Caco-2 (cell line): ENCODE data around the gene MAN1B1. TPM values are rescaled to one million over a fixed set of nuclear protein-coding genes. Genes with fewer than 3 reads are reported as not detected.

Source experiments
- BruUV-seq: library from RNA; stranded (reverse); fragments of 400-500 nt; replicated peaks from 2 replicates; lab custom pipeline; 2021; lab: Mats Ljungman, UMichigan
- CTCF ChIA-PET: fragments of 300-600 bp; sonication (Branson Sonifier 250); formaldehyde crosslinking; loops from one replicate; lab custom pipeline; 2022; ENCODE audit warnings: antibody characterized with exemption; lab: Charles Lee
- POLR2A ChIA-PET: fragments of 300-600 bp; sonication (Branson Sonifier 250); formaldehyde crosslinking; loops from one replicate; lab custom pipeline; 2022; ENCODE audit warnings: antibody characterized with exemption; lab: Charles Lee
- DNase-seq, 2 experiments: peaks; one replicate each; pipeline versions ENCODE4 v3.0.0 to v3.0.0-alpha.2; 2020 to 2022
- H3K27me3 ChIP-seq: replicated peaks from 2 replicates; pipeline ENCODE4 v1.6.0; 2011; ENCODE audit warnings: low read length; ENCODE audit not compliant: control insufficient read depth, insufficient read depth
- H3K36me3 ChIP-seq: 2 replicates; pipeline ENCODE4 v1.5.1; 2011; ENCODE audit warnings: low read length; ENCODE audit not compliant: control insufficient read depth, insufficient read depth
- H3K4me1 ChIP-seq: fragments of 250-450 bp; sonication (Bioruptor Pico); 2 replicates; pipeline ENCODE4 v1.5.1; 2020; ENCODE audit warnings: mild to moderate bottlenecking
- H3K4me3 ChIP-seq: 2 replicates; pipeline ENCODE4 v1.5.1; 2011; ENCODE audit warnings: low read depth, mild to moderate bottlenecking, control low read depth, low read length
- H3K9me3 ChIP-seq: fragments of 250-450 bp; sonication (Bioruptor Pico); 2 replicates; pipeline ENCODE4 v1.5.1; 2020; ENCODE audit warnings: mild to moderate bottlenecking, moderate library complexity
- H3K27ac Mint-ChIP-seq: one replicate; pipeline ENCODE4 v1.8.0; 2022; ENCODE audit warnings: mixed read lengths; ENCODE audit not compliant: unreplicated experiment
- H3K27me3 Mint-ChIP-seq: one replicate; pipeline ENCODE4 v1.8.0; 2022; ENCODE audit warnings: mixed read lengths; ENCODE audit not compliant: insufficient read depth, unreplicated experiment
- H3K36me3 Mint-ChIP-seq: one replicate; pipeline ENCODE4 v1.8.0; 2022; ENCODE audit warnings: mild to moderate bottlenecking, mixed read lengths; ENCODE audit not compliant: insufficient read depth, unreplicated experiment
- H3K4me1 Mint-ChIP-seq: one replicate; pipeline ENCODE4 v1.8.0; 2022; ENCODE audit warnings: low read depth, mixed read lengths; ENCODE audit not compliant: unreplicated experiment
- H3K4me3 Mint-ChIP-seq: one replicate; pipeline ENCODE4 v1.8.0; 2022; ENCODE audit warnings: mild to moderate bottlenecking, moderate library complexity, mixed read lengths; ENCODE audit not compliant: unreplicated experiment
- H3K9me3 Mint-ChIP-seq: one replicate; pipeline ENCODE4 v1.8.0; 2022; ENCODE audit warnings: mixed read lengths; ENCODE audit not compliant: unreplicated experiment
- CTCF ChIP-seq, 2 experiments: fragments of 200-600 bp in 1 of 2; IDR thresholded peaks; 1 replicate in 1 of 2; 2 replicates in 1 of 2; pipeline versions ENCODE4 v1.5.1 to v1.8.0; 2011 to 2022; ENCODE audit warnings: antibody characterized with exemption in 1 of 2, control low read depth in 1 of 2, inconsistent platforms in 1 of 2, low read depth in 1 of 2, low read length in 1 of 2, mild to moderate bottlenecking in 1 of 2, moderate library complexity in 1 of 2; ENCODE audit not compliant: insufficient read depth in 1 of 2, severe bottlenecking in 1 of 2, unreplicated experiment in 1 of 2
- intact Hi-C: fragments of 100-400 bp; cut with micrococcal nuclease; formaldehyde crosslinking; loops from one replicate; pipeline ENCODE4 v1.10.0; 2022; ENCODE audit not compliant: unreplicated experiment
- total RNA-seq: library from RNA; stranded (reverse); gene quantifications from 2 replicates; pipeline ENCODE4 v1.2.3, GENCODE V29; 2022

Gene MAN1B1
- total RNA-seq, 1 experiment from 2014 or later = 57.7 TPM

GRCh38 chr9:137140151-137141012, 53.6 kb downstream of the MAN1B1 start:
- BruUV-seq = no TSS peak
- no peaks in the 10 kb centered on the region for H3K27me3 ChIP-seq
- no peaks in the 10 kb centered on the region for H3K36me3 ChIP-seq
- H3K27ac Mint-ChIP-seq = no peak overlapping the region
- peaks cover 9% of the 10 kb centered on the region for H3K27me3 Mint-ChIP-seq
- CTCF ChIA-PET = interaction anchor here (0.6 to 0.7 kb wide), 2 partner anchors 22 to 42 kb away, joined by 3 to 7 read pairs; no protein-coding TSS in a partner anchor
- H3K4me3 Mint-ChIP-seq = no peak overlapping the region
- intact Hi-C loops = loop anchor here (5.0 kb wide), 1 partner anchor 498 kb away; no protein-coding TSS in a partner anchor
- peaks cover 6% of the 10 kb centered on the region for H3K36me3 Mint-ChIP-seq
- no peak for TF ChIP-seq CTCF (IDR thresholded peaks at IDR 0.05; ENCODE audit: insufficient read depth in 1 of 2, low read depth in 1 of 2, low read length in 1 of 2, severe bottlenecking in 1 of 2, unreplicated experiment in 1 of 2)
- H3K9me3 Mint-ChIP-seq = no peaks in the 10 kb centered on the region
- H3K4me1 ChIP-seq = peaks cover 10% of the 10 kb centered on the region; the same call in 1 of the 2 replicates
- no peaks in the 10 kb centered on the region for H3K4me1 Mint-ChIP-seq
- no peak overlapping the region for H3K4me3 ChIP-seq
- POLR2A ChIA-PET = no interaction called here
- no peak for DNase-seq
- no peaks in the 10 kb centered on the region for H3K9me3 ChIP-seq

- no peak for TF ChIP-seq CTCF (IDR thresholded peaks at IDR 0.05; ENCODE audit: insufficient read depth in 1 of 2, low read depth in 1 of 2, low read length in 1 of 2, severe bottlenecking in 1 of 2, unreplicated experiment in 1 of 2)
- Mint-ChIP-seq H3K4me1 (no peaks in the 10 kb centered on the region), H3K4me3 (no peak overlapping the region), H3K9me3 (no peaks in the 10 kb centered on the region), H3K27me3 (peaks cover 6% of the 10 kb centered on the region), H3K27ac (no peak overlapping the region), H3K36me3 (peaks cover under 1% of the 10 kb centered on the region)
- Histone ChIP-seq H3K27me3 (no peaks in the 10 kb centered on the region), H3K9me3 (no peaks in the 10 kb centered on the region), H3K36me3 (no peaks in the 10 kb centered on the region), H3K4me3 (no peak overlapping the region), H3K4me1 (peaks cover 10% of the 10 kb centered on the region; the same call in 1 of the 2 replicates)
- intact Hi-C loops = loop anchor here (5.0 kb wide), 1 partner anchor 499 kb away; no protein-coding TSS in a partner anchor
- CTCF ChIA-PET = interaction anchor here (0.7 kb wide), 1 partner anchor 42 kb away, joined by 3 read pairs; no protein-coding TSS in a partner anchor
- no peak for DNase-seq
- no TSS peak for BruUV-seq
- POLR2A ChIA-PET = interaction anchor here (0.5 kb wide), 1 partner anchor 10 kb away, joined by 5 read pairs; no protein-coding TSS in a partner anchor
Observed at GRCh38 chr9:137141050-137141810, 54.4 kb downstream of the MAN1B1 start.
